HG03097 (cell line): ENCODE measurements around the gene NOS1.
"Not testable (repeated sequence)": the region's sequence is repeated elsewhere in the genome, so short reads cannot be mapped to it uniquely, and the experiment has no call there.

Experiments used
- ATAC-seq: cut with Tn5 transposase; IDR thresholded peaks from one replicate; pipeline ENCODE4 v1.9.1; 2021; ENCODE audit not compliant: unreplicated experiment, low FRiP score

The NOS1 gene

DNA sequence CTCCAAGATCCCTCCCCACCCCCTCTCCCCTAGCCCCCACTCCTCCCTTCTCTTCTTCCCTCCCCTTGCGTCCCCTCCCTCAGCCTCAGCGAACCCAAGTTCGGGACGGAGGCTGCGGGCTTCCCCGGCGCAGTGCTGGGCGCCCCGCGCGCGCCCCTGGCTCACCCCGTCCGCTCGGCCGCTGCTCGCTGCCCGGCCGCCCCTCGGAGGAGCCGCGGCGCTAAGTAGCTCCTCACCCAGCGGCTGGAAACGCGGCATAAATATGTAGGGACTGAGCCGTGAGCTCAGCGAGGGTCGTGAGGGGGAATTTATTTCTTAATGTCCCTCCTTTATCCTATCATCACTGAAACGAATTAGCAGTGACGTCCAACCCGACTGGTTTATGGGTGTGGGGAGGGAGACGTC lies at the start of gene NOS1:
Gene NOS1 (minus strand): TSS at position 280 of the 405 bp plus-strand sequence. CDS start 30,557 bp downstream, outside the sequence.
- ATAC-seq, result no peak

DNA sequence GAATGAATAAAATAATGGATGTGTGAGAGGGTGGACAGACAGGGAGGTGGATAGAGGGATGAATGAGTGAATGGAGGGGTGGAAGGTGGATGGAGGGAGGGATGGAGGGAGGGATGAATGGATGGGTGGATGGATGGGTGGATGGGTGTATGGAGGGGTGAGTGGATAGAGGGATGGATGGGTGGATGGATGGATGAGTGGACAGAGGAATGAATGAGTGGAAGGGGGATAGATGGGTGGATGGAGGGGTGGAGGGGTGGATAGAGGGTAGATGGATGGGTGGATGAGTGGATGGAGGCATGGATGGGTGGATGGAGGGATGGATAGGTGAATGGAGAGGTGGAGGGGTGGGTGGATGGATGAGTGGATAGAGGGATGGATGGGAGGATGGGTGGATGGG lies 47.9 kb upstream of the NOS1 start:
- ATAC-seq, result no peak

DNA sequence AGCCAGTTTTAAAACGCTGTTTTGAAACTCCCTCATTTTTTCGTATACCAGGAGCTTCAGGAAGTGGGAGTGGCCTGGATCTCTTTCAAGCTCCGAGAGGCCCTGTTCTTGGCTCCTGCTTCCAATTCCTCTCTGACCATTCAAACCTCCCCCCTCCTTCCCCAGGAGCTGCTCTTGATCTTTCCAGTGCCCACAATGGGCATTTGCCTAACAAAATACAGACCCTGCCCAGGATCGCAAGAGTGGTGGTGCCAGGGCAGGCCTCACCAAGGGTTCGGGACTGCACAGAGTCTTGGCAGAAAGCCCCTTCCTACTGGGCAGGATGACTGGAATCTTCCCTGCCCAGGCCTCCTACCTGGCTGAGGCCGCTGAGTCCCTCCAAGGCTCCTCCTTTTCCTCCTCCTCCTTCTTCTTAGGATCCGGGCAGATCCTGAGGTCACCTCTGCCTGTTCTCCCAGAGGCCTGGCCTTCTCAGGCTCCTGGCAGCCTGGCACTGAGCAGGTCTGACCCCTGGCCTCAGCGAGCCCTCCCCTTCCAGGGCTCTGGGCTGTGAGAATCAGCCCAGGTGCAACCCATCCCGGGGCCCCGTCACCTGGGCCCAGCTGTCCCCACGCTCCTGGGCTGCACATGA lies 46.9 kb upstream of the NOS1 start:
- ATAC-seq, result no peak

DNA sequence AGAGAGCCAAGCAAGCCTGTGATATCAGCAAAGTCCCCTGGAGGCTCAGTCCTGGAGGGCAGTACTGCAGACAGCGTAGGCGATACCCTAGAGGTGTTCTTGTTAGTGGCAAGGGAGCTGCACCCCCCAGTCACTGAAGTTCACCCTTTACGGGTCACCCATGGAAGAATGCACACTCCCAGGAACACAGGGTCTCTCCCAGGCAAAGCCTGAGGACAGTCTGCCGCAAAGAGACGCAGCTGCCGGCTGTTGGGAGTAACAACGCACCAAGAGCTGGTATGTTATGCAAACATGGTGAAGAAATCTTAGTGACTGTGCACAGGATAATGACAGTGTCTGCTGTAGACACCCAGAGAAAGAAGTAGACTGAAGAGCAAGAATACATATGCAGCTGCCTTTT lies 43.5 kb upstream of the NOS1 start:
- ATAC-seq, result no peak

DNA sequence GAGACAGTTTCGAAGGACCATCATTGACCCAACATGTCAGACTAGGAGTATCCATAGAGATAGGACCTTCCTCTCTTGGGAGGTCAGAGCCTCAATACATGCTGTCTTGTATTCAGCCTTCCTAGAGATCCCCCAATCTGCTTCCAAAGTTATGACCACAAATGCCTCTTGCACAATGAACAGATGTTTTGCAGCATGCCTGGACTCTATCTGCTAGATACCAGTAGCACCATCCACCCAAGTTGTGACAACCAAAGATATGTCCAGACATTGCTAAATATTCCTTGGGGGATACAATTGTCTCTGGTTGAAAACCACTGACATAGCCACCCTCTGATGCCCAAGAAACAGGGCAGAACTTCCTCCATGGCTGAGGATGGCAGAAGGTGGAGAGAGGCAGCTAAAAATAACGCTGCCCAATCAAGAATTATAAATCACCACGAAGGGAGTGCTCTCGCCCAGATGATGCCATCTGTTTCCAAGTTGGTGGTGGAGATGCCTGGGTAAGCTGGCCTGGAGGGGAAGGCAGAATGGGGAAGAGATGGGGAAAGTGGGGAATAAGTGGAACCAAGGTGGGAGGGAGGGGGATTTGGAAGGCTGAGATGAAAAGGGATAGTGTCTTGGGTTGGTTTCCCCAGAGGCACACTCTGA lies 42.9 kb upstream of the NOS1 start:
- no peak for ATAC-seq

DNA sequence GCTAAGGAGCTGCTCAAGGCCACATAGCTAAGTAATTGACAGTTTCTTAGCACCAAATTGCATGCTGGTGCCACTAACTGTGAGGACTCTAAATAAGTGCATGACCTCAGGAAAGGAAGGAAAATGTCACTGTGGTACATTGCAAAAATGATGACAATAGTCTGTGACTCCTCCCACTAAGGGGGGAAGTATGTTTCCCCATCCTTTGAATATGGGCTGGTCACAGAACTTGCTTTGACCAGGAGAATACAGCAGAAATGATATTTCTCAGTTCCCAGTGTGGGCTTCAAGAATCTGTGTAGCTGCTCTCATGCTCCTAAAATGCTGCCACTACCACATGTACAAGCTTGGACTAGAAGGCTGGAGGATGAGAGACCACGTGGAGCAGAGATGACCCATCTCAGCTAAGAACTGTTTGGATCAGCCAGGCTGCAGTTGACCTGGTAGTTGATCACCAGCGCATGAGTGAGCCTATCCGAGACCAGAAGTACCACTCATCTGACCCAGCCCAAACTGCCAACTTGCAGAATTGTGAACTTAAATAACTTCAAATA lies 42.2 kb upstream of the NOS1 start:
- ATAC-seq, result no peak

DNA sequence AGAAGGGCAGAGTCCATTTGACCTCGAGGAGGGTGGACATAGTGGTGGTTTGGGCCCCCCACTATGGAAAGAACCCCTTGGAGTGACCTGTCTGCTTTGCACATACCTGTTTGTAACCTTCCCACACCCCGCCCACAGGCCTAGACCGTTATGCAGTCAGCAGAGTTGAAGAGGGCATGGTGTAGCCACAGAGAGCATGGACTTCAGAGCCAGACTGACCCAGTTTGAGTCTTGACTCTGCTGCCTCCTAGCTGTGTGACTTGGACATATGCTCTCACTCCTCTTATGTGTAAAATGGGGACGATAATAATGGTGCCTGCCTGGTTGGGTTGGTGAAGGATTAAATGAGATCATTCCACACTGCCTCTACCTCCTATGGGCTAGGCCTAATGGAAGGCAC lies 40.9 kb upstream of the NOS1 start:
- ATAC-seq, result no peak

DNA sequence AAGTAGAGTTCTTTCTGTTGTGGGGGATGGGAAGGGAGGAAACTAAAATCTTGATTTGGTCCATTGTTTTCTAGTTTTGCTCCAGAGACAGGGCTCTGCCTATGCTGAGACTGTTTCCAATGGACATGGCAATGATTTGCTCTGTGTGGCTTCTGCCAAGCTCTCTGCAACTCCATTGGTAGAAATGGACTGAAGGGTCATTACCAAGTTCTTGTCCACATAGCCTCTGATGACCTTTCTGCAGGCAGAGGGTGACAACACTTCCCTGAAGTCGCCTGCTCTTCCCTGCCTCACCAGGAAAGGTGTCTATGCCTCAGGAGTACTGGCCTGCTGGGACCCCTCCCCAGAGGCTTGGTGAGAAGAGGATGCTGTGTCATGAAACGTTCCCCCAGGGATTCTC lies 39.5 kb upstream of the NOS1 start:
- ATAC-seq, result no peak

DNA sequence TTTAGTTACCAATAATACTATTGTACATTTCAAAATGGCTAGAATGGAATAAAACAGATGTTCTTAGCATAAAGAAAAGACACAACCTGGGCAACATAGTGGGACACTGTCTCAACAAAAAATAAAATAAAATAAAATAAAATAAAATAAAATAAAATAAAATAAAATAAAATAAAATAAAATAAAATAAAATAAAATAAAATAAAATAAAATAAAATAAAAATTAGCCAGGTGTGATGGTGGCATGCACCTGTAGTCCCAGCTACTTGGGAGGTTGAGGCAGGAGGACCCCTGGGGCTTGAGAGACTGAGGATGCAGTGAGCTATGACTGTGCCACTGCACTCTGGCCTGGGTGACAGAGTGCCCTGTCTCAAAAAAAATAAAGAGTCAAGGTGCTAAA lies 37.1 kb upstream of the NOS1 start:
- ATAC-seq, result not testable (repeated sequence)

DNA sequence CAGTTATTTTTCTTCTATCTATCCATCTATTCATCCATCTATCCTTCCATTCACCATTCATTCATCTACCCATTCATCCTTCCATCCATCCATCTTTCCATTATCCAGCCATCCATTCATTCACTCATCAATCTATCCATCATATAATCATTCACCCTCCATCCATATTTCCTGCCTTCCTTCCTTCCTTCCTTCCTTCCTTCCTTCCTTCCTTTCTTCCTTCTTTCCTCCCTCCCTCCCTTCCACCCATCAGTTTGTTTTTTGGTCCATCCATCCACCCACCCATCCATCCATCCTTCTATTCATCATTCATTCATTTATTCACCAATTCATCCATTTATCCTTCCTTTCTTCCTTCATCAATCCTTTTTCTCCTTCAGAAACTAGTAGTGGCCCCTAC lies 34.3 kb upstream of the NOS1 start:
- no peak for ATAC-seq

DNA sequence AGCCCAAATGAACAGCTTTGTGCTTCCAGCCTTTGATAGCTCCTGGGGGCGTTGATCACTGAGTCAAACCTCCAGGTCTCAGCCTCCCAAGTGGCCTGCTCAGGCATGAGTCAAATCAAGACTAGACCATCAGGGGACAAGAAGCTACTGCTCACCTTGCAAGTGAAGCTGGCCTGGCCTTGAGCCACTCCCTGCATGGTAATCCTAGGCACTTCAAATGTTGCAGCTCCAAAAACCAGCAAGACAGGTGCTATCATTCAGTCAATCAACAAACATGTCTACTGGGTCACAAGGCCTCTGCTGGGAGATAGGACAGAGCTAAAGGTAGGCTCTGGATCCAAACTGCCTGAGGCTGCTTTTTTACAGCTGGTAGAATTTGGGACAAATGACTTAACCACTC lies 33.1 kb upstream of the NOS1 start:
- ATAC-seq, result no peak

DNA sequence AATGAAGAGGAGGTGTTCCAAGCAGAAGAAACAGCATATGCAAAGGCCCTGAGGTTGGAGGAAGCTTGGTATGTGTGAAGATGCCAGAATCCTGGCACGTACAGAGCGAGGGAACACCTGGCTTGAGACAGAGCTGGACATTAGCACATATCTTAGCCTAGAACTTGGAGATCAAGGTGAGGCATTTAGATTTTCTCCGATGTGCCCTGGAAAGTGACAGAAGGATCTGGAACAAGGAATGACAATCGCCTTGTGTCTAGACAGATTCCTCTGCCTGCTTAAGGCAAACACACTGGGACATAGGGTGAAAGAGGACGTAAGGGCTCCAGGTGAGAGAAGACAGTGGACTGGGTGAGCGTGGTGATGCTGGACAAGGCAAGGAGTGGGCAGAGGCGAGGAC lies 32.2 kb upstream of the NOS1 start:
- no peak for ATAC-seq

DNA sequence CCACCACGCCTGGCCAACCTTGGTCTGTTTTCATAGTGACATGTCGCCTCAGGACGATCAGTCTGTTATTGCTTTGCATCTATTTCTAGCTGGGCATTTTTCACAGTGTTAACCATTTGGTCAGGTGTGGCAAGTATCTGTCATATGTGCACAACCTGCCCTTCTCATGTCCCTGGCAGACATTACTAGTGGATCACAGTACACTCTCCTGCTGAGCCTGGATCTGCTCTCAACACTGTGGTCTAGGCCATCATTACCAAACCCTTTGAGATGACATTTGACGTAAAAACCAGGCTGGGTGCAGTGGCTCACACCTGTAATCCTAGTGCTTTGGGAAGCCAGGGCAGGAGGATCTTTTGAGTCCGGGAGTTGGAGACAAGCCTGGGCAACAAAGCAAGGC lies 29.4 kb upstream of the NOS1 start:
- no peak for ATAC-seq

DNA sequence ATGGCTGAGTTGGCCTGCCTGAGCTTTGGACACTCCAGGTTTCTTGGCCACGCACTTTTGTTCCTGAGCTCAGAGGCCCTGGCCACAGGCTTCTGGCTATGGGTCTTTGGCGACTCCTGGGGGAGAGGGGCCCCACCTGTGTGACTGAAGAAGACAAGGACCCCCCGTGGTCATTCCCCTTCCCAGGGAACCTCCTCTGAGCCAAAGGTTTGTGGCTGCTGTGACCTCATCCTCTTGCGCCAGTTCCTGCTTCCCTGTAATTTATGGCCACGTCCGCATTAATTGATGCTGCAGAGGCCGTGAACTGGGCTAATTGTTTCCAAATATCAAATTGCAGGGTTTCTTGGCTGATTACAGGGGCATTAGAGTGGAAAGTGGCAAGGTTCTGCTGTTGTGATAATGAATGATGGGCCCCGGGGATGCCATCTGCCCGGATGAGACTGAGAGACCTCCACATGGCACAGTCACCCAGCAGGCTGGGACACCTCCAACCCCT lies 27.6 kb upstream of the NOS1 start:
- ATAC-seq, result no peak

DNA sequence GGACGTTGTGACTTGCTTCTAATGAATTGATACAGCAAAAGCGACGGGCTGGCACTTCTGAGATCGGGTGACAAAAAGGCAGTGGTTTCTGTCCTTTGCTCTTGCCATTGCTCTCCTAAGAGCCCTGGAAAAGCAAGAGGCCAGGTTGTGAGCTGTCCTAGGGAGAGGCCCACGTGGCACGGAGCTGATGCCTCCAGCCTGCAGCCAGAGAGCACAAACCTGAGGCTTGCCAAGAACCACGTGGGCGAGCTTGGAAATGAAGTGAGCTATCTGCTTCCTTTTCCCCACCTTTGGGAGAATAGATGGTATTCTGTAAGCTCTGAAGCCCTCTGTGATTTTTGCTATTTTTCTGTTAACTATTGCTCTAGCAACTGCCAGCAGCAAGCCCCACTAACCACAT lies 26.4 kb upstream of the NOS1 start:
- ATAC-seq, result no peak

DNA sequence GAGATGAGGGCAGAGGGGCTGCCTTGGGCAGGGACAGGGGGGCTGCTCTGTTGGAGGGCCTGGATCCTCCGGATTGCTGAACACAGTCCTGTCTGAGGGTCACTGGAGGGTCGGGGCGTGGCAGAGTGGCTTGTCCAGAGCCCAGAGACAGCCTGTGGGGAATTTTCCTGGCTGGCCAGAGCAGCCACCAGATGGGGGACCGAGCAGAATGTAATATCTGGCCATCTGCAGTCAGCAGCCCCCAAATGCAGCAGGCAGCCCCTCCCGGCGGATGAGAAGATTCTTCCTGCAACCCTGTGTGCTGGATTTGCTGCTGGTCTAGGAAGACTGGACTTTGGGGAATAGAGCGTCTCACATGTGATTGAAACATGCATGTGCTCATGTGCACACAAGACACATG lies 23.3 kb upstream of the NOS1 start:
- ATAC-seq, result no peak

DNA sequence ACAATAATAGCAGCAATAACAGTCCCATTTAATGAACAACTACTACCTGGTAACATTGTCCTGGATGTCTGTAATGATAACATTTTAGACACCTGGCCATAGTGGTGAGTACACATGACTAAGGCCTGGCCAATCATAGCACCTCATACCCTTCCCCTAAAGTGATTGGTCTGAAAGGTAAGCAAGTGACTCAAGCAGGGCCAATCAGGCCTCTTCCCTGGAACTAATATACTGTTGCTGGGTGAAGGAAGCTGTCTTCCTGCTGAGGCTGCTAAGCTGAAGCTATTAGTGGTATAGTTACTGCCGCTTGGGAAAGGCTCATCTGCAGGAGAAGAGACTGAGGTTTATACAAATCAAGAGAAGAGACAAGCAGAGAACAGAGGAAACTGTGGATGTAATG lies 18.7 kb upstream of the NOS1 start:
- ATAC-seq, result no peak

DNA sequence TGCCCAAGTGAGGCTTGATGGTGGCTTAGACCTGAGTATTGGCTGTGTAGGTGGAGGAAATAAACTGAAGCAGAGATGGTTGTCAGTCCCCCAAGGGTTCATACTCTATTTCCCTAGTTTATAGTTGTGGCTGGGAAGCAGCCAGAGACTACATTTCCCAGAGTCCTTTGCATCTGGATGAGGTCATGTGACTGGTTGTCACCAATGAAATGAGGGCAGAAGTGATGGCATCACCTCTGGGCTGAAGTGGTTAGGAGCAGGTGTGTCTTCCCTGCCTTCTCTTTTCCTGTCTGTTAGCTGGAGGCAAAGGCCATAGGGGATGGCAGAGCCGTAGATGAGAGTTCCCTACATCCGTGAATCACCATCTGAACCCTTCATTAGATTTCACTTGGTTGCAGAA lies 16.3 kb upstream of the NOS1 start:
- no peak for ATAC-seq

DNA sequence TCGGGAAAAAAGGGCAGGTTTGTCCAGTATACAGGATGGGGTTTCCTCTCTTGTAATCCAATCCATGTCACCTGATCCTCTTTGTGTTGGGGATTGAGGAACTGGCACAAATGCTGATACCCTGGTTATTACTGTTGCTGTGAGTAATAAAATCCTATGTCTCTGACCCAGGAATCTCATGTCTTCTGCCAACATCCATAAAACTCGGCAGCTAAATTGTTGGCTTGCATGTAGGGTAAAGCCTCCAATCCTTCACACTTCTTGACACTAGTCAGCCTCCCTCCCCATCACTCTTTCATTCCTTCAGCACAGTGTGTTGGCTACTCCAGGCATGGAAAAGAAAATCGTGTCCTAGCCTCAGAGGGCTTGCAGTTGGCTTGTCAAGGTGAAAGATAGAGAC lies 9.2 kb upstream of the NOS1 start:
- no peak for ATAC-seq

DNA sequence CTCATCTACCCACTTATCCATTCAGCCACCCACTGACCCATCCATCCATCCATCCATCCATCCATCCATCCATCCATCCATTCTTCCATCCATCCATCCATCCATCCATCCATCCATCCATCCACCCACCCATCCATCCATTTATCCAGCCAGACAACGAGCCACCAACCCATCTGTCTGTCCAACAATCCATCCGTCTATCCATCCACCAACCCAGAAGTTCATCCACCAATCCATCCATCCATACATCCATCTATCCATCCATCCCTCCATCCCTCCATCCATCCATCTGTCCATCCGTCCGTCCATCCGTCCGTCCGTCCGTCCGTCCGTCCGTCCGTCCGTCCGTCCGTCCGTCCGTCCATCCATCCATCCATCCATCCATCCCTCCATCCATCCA lies 8.6 kb upstream of the NOS1 start:
- ATAC-seq, result not testable (repeated sequence)

DNA sequence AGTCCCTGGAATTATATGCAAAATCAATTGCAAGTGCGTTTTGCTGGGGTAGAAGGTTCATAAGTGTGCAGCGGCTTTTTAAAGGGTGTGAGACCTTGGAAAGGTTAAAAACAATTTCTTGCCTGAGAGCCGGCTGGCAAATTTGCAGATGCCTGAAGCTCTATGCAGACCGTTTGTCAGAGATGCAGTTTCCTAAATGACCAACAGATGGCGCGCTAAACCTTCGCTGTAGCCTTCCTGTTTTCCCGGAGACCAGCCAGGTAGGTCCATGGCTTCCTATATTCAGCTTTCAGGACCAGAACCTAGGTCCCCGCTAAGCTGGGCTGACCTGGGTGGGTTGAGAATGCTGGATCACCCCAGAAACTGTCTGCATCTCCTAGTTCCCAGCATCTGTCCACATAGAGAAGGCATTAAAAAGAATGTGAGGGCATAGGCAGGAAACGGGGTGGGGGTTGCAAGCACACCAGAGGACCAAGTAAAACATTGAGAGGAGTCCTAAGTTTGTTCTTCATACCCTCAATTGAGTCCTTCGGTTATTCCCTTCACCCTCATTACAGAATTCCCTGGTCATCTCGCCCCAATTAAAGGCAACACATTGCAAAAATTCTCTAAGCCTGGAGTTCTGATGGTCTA lies 5.7 kb upstream of the NOS1 start:
- no peak for ATAC-seq
